ENCODE measurements around the gene APOBEC3G.

APOBEC3G gene

GRCh38 chr22:39110631-39111561 is 33.8 kb downstream of the APOBEC3G start:
- TF ChIP-seq CTCF (IDR thresholded peaks at IDR 0.05; ENCODE audit: low read depth, low read length) = no peak
- no peak for DNase-seq (ENCODE audit: extremely low read depth, low read depth)

- no peak for DNase-seq (ENCODE audit: extremely low read depth, low read depth)
- no peak for TF ChIP-seq CTCF (IDR thresholded peaks at IDR 0.05; ENCODE audit: low read depth, low read length)
Observed at GRCh38 chr22:39114112-39114511, 37.0 kb downstream of the APOBEC3G start.

GRCh38 chr22:39115570-39115969 is 38.5 kb downstream of the APOBEC3G start:
- TF ChIP-seq CTCF (IDR thresholded peaks at IDR 0.05; ENCODE audit: low read depth, low read length) = no peak
- DNase-seq (ENCODE audit: extremely low read depth, low read depth) = no peak

- DNase-seq (ENCODE audit: extremely low read depth, low read depth) = no peak
- TF ChIP-seq CTCF (IDR thresholded peaks at IDR 0.05; ENCODE audit: low read depth, low read length) = no peak
Observed at GRCh38 chr22:39115977-39116621, 39.0 kb downstream of the APOBEC3G start.

GRCh38 chr22:39117585-39118191 is 40.6 kb downstream of the APOBEC3G start:
- TF ChIP-seq CTCF (IDR thresholded peaks at IDR 0.05; ENCODE audit: low read depth, low read length) = peak; percentile 49
- DNase-seq (ENCODE audit: extremely low read depth, low read depth) = peak; percentile 18

- TF ChIP-seq CTCF (IDR thresholded peaks at IDR 0.05; ENCODE audit: low read depth, low read length) = no peak
Observed at GRCh38 chr22:39120983-39121382, 43.9 kb downstream of the APOBEC3G start.

More at GRCh38 chr22:39120983-39121382, 43.9 kb downstream of the APOBEC3G start:
- DNase-seq (ENCODE audit: extremely low read depth, low read depth) = no peak

Data from AG09319 (cell line).